Activated CD8-positive, alpha-beta memory T cell treated with anti-CD3 and anti-CD28 coated beads, Interleukin-2, amount 10 ng/mL, durations not matched to agents 7 days and 5 days (primary cell): ENCODE data around the gene ZFHX3. TPM values are rescaled to one million over a fixed set of nuclear protein-coding genes. Genes with fewer than 3 reads are reported as not detected.

ENCODE experiments used
- ATAC-seq: fragments of 150-1000 bp; cut with Tn5 transposase; one replicate; pipeline ENCODE4 v1.10.0; 2021; ENCODE audit warnings: moderate library complexity
- CTCF ChIA-PET: fragments of 350-600 bp; sonication (Branson Sonifier 250); formaldehyde crosslinking; loops from one replicate; lab custom pipeline; 2021; ENCODE audit warnings: antibody characterized with exemption; lab: Charles Lee
- DNase-seq: peaks from one replicate; pipeline ENCODE4 v3.0.0-alpha.2; 2020
- H3K27ac Mint-ChIP-seq: one replicate; pipeline ENCODE4 v1.8.0; 2021; ENCODE audit warnings: mild to moderate bottlenecking, mixed read lengths
- H3K27me3 Mint-ChIP-seq: one replicate; pipeline ENCODE4 v1.8.0; 2021; ENCODE audit warnings: mixed read lengths
- H3K36me3 Mint-ChIP-seq: one replicate; pipeline ENCODE4 v1.8.0; 2021; ENCODE audit warnings: mild to moderate bottlenecking, mixed read lengths
- H3K4me1 Mint-ChIP-seq: one replicate; pipeline ENCODE4 v1.8.0; 2021; ENCODE audit warnings: mixed read lengths
- H3K4me3 Mint-ChIP-seq: one replicate; pipeline ENCODE4 v1.8.0; 2021; ENCODE audit warnings: mild to moderate bottlenecking, moderate library complexity, mixed read lengths
- H3K9me3 Mint-ChIP-seq: one replicate; pipeline ENCODE4 v1.8.0; 2022; ENCODE audit warnings: low read depth, mixed read lengths
- total RNA-seq, 2 experiments: library from RNA; stranded (reverse); gene quantifications; one replicate each; pipeline ENCODE4 v1.2.3, GENCODE V29; 2021

ZFHX3 gene
- total RNA-seq, 2 experiments from 2014 or later: 0.32 to 1.9 TPM

DNA sequence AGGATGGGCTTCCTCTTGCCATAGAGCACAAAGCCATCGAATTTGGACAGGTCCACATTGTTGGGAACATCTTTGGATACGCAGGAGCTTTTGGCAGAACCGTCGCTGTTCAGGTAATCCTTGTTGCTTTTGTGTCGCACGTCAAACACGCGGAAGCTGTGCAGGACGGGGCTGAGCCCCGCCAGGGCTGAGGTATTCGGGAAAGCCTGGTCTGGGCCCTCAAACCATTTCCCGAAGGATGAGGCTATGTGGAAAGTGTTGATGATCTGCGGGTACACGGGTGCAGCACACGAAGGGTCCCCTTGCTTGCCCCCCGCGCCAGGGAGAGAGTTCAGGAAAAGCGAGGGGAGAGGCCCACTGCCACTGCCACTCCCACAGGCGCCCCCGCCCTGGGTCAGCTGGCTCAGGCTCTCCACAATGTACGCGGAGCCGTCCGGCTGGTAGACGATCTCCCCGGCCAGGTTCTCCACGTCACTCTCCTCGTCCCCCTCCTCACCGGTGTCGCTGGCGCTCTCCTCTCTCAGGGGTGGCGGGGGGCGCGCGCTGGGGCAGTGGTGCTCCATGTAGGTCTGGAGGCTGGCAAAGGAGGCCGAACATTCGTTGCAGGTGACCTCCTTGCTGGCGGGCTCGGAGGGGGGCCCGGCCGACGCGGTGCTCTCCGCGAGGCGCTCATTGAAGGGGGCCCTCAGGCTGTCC is 88.5 kb downstream of the ZFHX3 start:
- no peak for DNase-seq
- no peak for ATAC-seq
- Mint-ChIP-seq H3K4me3 (no peak overlapping the region), H3K36me3 (no peaks in the 10 kb centered on the region), H3K27ac (no peak overlapping the region), H3K4me1 (no peaks in the 10 kb centered on the region), H3K27me3 (no peaks in the 10 kb centered on the region), H3K9me3 (no peaks in the 10 kb centered on the region)
- CTCF ChIA-PET: no interaction called here

GRCh38 chr16:72958522-72959076 is 89.3 kb downstream of the ZFHX3 start:
- no peak for DNase-seq
- CTCF ChIA-PET: no interaction called here
- no peaks in the 10 kb centered on the region for H3K9me3 Mint-ChIP-seq

DNA sequence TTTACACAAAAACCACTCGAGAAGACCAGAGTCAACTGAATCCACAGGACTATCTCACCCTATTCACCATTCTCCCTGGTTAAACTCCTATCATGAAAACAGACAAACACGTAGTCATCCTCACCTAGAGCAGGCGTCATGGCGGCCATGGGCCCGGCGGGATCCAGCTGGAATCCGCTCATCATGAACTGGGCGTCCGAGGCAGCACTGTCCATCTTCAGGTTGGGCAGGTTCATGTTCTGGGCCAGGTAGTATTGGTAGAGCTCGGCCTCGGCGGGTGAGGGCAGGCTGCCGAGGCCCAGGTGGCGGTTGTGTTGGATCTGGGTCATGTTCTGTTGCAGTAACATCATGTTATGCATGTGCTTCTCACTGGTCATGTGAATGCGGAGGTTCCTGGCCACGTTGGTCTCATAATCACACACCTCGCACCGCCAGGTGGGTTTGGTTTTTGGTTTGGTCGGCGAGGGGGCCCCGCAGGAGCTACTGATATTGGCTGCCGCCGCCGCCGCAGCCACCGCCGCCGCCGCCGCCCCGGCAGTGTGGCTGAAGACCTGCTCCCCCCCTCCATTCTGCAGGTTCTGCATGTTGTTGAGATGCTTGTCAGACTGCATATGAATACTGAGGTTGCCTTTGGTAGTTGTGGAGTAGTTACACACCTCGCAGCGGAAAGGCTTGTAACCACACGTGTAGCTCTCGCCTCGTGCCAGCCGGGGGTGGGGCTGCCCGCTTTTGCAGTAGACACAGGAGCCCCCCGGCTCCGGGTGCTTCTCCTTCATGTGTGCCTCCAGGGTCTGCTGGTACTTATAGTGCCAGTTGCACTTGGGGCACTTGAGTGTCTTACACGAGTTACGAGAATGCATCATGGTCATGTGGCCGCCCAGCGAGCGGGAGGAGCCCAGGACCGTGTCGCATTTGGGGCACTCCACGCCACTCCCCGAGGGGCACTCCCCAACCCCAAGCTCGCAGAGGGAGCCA is 90.3 kb downstream of the ZFHX3 start:
- ATAC-seq: no peak
- no peak for DNase-seq
- H3K27me3 Mint-ChIP-seq: no peaks in the 10 kb centered on the region
- no peaks in the 10 kb centered on the region for H3K9me3 Mint-ChIP-seq
- no peaks in the 10 kb centered on the region for H3K36me3 Mint-ChIP-seq
- no peak overlapping the region for H3K27ac Mint-ChIP-seq
- H3K4me1 Mint-ChIP-seq: no peaks in the 10 kb centered on the region
- H3K4me3 Mint-ChIP-seq: no peak overlapping the region
- CTCF ChIA-PET: no interaction called here

More at GRCh38 chr16:72958522-72959076, 89.3 kb downstream of the ZFHX3 start:
- no peak overlapping the region for H3K27ac Mint-ChIP-seq
- no peak for ATAC-seq
- H3K4me1 Mint-ChIP-seq: no peaks in the 10 kb centered on the region
- no peak overlapping the region for H3K4me3 Mint-ChIP-seq
- no peaks in the 10 kb centered on the region for H3K36me3 Mint-ChIP-seq
- no peaks in the 10 kb centered on the region for H3K27me3 Mint-ChIP-seq

GRCh38 chr16:72956124-72957064 is 91.5 kb downstream of the ZFHX3 start:
- no peak overlapping the region for H3K4me3 Mint-ChIP-seq
- CTCF ChIA-PET: no interaction called here

DNA sequence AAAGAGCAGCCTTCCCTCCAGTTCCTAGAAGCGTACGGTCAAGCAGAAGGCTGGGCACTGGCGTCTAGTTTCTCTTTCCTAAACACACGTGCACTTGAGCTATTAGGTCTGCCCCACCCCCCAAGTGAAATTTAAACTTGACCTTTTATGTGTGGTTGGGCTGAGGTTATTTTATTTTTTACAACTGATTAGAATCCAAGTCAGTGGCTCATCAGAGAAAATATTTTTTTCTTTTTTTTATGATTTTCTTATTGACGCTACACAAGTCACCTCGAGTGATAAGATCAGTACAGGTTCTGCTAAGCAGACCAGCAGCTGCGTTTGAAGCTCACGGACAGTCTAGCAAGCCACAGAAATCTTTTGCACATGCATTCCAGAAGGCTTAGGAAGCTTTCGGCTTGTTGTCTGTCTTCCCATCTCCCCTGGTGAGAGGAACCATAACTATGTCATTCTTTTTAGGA is 95.1 kb downstream of the ZFHX3 start:
- no peak overlapping the region for H3K27ac Mint-ChIP-seq
- CTCF ChIA-PET: no interaction called here
- ATAC-seq: no peak

More at GRCh38 chr16:72956124-72957064, 91.5 kb downstream of the ZFHX3 start:
- DNase-seq (no peak), ATAC-seq (no peak)
- Mint-ChIP-seq H3K27me3 (no peaks in the 10 kb centered on the region), H3K9me3 (no peaks in the 10 kb centered on the region), H3K27ac (no peak overlapping the region), H3K36me3 (no peaks in the 10 kb centered on the region), H3K4me1 (no peaks in the 10 kb centered on the region)

GRCh38 chr16:72952404-72952803 is 95.5 kb downstream of the ZFHX3 start:
- CTCF ChIA-PET: no interaction called here
- ATAC-seq: no peak
- H3K9me3 Mint-ChIP-seq: no peaks in the 10 kb centered on the region
- DNase-seq: no peak
- no peaks in the 10 kb centered on the region for H3K27me3 Mint-ChIP-seq
- H3K4me1 Mint-ChIP-seq: no peaks in the 10 kb centered on the region
- no peak overlapping the region for H3K27ac Mint-ChIP-seq
- no peak overlapping the region for H3K4me3 Mint-ChIP-seq
- no peaks in the 10 kb centered on the region for H3K36me3 Mint-ChIP-seq

More for the DNA sequence above, 95.1 kb downstream of the ZFHX3 start:
- DNase-seq: no peak
- Mint-ChIP-seq H3K9me3 (no peaks in the 10 kb centered on the region), H3K4me1 (no peaks in the 10 kb centered on the region), H3K4me3 (no peak overlapping the region), H3K36me3 (no peaks in the 10 kb centered on the region), H3K27me3 (no peaks in the 10 kb centered on the region)

GRCh38 chr16:72951916-72952315 is 96.0 kb downstream of the ZFHX3 start:
- DNase-seq (no peak), ATAC-seq (no peak)
- Mint-ChIP-seq H3K27me3 (no peaks in the 10 kb centered on the region), H3K4me3 (no peak overlapping the region), H3K27ac (no peak overlapping the region), H3K36me3 (no peaks in the 10 kb centered on the region), H3K9me3 (no peaks in the 10 kb centered on the region), H3K4me1 (no peaks in the 10 kb centered on the region)
- CTCF ChIA-PET: no interaction called here

- no peaks in the 10 kb centered on the region for H3K4me1 Mint-ChIP-seq
- H3K36me3 Mint-ChIP-seq: no peaks in the 10 kb centered on the region
- H3K9me3 Mint-ChIP-seq: no peaks in the 10 kb centered on the region
- no peak for ATAC-seq
- no peak overlapping the region for H3K4me3 Mint-ChIP-seq
- DNase-seq: no peak
- no peaks in the 10 kb centered on the region for H3K27me3 Mint-ChIP-seq
- H3K27ac Mint-ChIP-seq: no peak overlapping the region
- CTCF ChIA-PET: no interaction called here
Measured at GRCh38 chr16:72950669-72951068, 97.3 kb downstream of the ZFHX3 start.

- H3K27ac Mint-ChIP-seq: no peak overlapping the region
- no peak overlapping the region for H3K4me3 Mint-ChIP-seq
- no peaks in the 10 kb centered on the region for H3K27me3 Mint-ChIP-seq
- H3K4me1 Mint-ChIP-seq: no peaks in the 10 kb centered on the region
- ATAC-seq (no peak), DNase-seq (no peak)
- CTCF ChIA-PET: no interaction called here
- H3K9me3 Mint-ChIP-seq: no peaks in the 10 kb centered on the region
- H3K36me3 Mint-ChIP-seq: no peaks in the 10 kb centered on the region
Measured at GRCh38 chr16:72948238-72948829, 99.6 kb downstream of the ZFHX3 start.

GRCh38 chr16:72947379-72948237 is 100.3 kb downstream of the ZFHX3 start:
- Mint-ChIP-seq H3K27me3 (no peaks in the 10 kb centered on the region), H3K27ac (no peak overlapping the region), H3K36me3 (no peaks in the 10 kb centered on the region), H3K4me3 (no peak overlapping the region), H3K4me1 (no peaks in the 10 kb centered on the region), H3K9me3 (no peaks in the 10 kb centered on the region)
- CTCF ChIA-PET: no interaction called here
- no peak for ATAC-seq
- no peak for DNase-seq

DNA sequence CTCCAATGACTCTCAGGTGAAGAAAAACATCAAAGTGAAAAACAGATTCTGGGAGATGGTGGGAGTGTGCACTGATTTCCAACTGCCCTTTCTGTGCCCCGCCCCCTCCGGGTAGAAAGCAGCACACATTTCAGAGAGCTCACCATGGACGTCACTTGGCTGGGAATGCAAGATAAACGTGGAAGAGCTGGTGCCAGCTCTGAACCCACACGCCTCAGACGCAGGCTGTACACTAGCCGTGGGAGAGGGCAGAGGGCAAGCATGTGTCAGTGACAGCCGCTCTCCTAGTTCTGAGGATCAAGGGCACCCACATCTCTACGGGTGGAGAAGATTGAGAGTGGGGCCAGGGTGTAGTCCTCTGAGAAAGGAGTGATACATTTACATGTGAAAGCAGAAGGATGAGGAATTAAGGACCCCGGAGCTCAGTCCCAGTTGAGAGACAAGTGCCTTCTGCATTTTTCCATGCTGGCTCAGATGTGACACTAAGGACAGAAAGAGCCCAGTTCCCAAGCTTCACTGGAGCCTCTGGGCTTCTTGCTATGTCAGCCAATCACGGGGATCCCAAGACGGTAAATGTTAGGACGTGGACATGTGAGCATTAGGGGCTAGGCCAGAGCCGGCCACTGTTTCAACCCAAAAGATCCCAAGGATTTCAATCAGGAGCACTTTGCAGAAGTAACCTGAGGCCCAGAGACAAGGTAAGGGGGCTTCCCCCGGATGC is 101.3 kb downstream of the ZFHX3 start:
- ATAC-seq: no peak
- Mint-ChIP-seq H3K4me3 (no peak overlapping the region), H3K4me1 (no peaks in the 10 kb centered on the region), H3K36me3 (no peaks in the 10 kb centered on the region), H3K9me3 (no peaks in the 10 kb centered on the region), H3K27me3 (no peaks in the 10 kb centered on the region), H3K27ac (no peak overlapping the region)
- CTCF ChIA-PET: no interaction called here
- no peak for DNase-seq
